ENCODE measurements around the gene ABTB2.

GRCh38 chr11:34219279-34219678 is 138.5 kb downstream of the ABTB2 start:
- TF ChIP-seq SIX5 (IDR thresholded peaks at IDR 0.05; ENCODE audit: low read depth, low read length, severe bottlenecking) (no peak), MYC (IDR thresholded peaks at IDR 0.05; ENCODE audit: insufficient read depth, insufficient read length, insufficient replicate concordance, low read length, severe bottlenecking) (no peak), CHD2 (IDR thresholded peaks at IDR 0.05; ENCODE audit: borderline replicate concordance, low read depth, low read length) (no peak), ATF2 (IDR thresholded peaks at IDR 0.05; ENCODE audit: low read length) (no peak), CTCF (IDR thresholded peaks at IDR 0.05 in 2 of 3, conservative IDR thresholded peaks at IDR 0.05 in 1 of 3; ENCODE audit: control insufficient read depth in 2 of 3, extremely low read depth in 1 of 3, insufficient read depth in 1 of 3, low read depth in 3 of 3, low read length in 3 of 3) (no peak), SUZ12 (IDR thresholded peaks at IDR 0.05; ENCODE audit: unreplicated experiment) (no peak), EZH2 (IDR thresholded peaks at IDR 0.05; ENCODE audit: borderline replicate concordance, control insufficient read depth, low read depth, low read length) (no peak), RAD21 (IDR thresholded peaks at IDR 0.05; ENCODE audit: insufficient read depth, low read depth, low read length) (no peak), TAF1 (IDR thresholded peaks at IDR 0.05; ENCODE audit: borderline replicate concordance, low read depth, low read length) (no peak)
